ENCODE results near the gene ABI1.

The ABI1 gene

DNA sequence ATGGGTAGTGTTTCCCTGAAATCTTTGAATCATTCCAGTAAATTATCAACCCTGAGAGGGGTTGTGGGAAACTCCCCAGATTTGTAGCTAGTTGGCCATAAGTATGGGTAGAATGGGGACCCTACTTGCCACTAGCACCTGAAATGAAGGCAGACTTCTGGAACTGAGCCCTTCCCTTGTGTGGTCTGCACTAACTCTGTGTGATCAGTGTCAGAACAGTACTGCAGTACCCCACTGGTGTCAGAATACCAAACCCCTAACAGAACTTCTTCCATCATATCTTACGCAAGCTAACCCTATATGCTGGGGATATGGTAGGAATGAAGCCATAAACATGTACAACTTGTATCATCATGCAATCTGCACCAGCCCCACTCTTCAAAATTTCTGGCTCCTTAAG lies 50.8 kb downstream of the ABI1 start:
- TF ChIP-seq USF1 (IDR thresholded peaks at IDR 0.05) (no peak), TEAD4 (IDR thresholded peaks at IDR 0.05) (no peak), EP300 (IDR thresholded peaks at IDR 0.05; ENCODE audit: borderline replicate concordance) (no peak), TCF12 (IDR thresholded peaks at IDR 0.05; ENCODE audit: low read depth) (no peak), CEBPB (IDR thresholded peaks at IDR 0.05) (no peak)

- TF ChIP-seq CREB1 (IDR thresholded peaks at IDR 0.05; ENCODE audit: low read depth) (no peak), NFIC (IDR thresholded peaks at IDR 0.05) (no peak), TEAD4 (IDR thresholded peaks at IDR 0.05) (no peak), TCF12 (IDR thresholded peaks at IDR 0.05; ENCODE audit: low read depth) (no peak), USF1 (IDR thresholded peaks at IDR 0.05) (no peak), TAF1 (IDR thresholded peaks at IDR 0.05; ENCODE audit: low read depth) (no peak), CEBPB (IDR thresholded peaks at IDR 0.05) (no peak), EP300 (IDR thresholded peaks at IDR 0.05; ENCODE audit: borderline replicate concordance) (no peak), YY1 (IDR thresholded peaks at IDR 0.05; ENCODE audit: low read depth) (no peak)
- TF ChIP-seq, protein P1, sequence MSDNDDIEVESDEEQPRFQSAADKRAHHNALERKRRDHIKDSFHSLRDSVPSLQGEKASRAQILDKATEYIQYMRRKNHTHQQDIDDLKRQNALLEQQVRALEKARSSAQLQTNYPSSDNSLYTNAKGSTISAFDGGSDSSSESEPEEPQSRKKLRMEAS (IDR thresholded peaks at IDR 0.05): no peak
Observed at GRCh38 chr10:26807532-26807931, 53.2 kb downstream of the ABI1 start.

DNA sequence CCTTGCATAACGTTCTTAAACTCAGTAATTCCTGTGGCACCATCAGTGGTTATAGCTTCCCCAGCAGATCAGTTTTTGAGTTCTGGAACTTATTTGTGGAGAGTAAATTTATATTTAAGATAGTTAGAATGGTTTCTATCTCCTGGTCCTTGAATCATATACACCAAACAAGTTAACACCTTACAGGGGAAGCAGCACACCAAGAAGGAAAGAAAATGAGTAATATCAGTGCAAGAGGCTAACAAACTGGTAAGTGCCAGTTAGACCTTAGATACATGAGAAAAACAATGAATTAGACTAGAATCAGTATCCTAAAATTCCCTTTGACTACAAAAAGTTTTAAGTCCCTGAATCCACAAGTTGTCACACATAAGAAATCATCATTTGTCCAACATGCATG lies 54.2 kb downstream of the ABI1 start:
- TF ChIP-seq TAF1 (IDR thresholded peaks at IDR 0.05; ENCODE audit: low read depth) (no peak), TEAD4 (IDR thresholded peaks at IDR 0.05) (no peak)

DNA sequence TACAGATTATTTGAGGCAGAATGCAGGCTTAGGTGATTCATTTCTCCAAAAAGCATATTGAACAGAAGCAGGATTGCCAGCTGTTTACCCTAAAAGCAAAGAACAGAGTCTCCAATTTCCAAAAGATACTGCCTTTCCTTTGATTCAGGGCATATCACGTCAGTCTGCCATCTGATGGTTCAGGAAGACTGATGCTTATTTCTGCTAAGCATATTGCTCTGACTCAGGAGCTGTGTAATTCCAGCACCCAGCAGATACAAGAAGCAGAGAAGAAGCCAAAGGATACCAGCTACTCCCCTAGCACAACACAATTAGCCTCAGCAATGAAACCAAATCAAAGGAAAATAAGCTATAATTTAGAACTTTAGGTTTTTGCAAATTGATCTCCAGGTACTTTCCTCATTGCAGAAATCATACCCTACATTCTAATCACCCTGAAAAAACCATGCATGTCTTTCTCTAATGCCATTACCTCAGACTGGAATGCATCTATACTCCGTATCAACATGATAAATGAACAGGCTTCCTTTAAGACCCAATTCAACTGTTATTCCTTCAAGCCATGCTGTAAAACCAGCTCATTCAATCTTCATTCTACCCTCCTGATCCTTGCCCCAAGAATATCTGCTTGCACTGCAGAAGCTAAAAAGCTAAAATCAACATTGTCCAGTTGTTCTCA lies 55.1 kb downstream of the ABI1 start:
- TF ChIP-seq TCF12 (IDR thresholded peaks at IDR 0.05; ENCODE audit: low read depth) (no peak), CEBPB (IDR thresholded peaks at IDR 0.05) (no peak), RAD21 (IDR thresholded peaks at IDR 0.05; ENCODE audit: low read depth) (no peak), YY1 (IDR thresholded peaks at IDR 0.05; ENCODE audit: low read depth) (no peak), CREB1 (IDR thresholded peaks at IDR 0.05; ENCODE audit: low read depth) (no peak), EP300 (IDR thresholded peaks at IDR 0.05; ENCODE audit: borderline replicate concordance) (no peak), ZBTB7A (IDR thresholded peaks at IDR 0.05; ENCODE audit: low read depth) (no peak), TAF1 (IDR thresholded peaks at IDR 0.05; ENCODE audit: low read depth) (no peak), FOXM1 (IDR thresholded peaks at IDR 0.05; ENCODE audit: borderline replicate concordance, low read depth) (no peak)
- TF ChIP-seq, protein P2, sequence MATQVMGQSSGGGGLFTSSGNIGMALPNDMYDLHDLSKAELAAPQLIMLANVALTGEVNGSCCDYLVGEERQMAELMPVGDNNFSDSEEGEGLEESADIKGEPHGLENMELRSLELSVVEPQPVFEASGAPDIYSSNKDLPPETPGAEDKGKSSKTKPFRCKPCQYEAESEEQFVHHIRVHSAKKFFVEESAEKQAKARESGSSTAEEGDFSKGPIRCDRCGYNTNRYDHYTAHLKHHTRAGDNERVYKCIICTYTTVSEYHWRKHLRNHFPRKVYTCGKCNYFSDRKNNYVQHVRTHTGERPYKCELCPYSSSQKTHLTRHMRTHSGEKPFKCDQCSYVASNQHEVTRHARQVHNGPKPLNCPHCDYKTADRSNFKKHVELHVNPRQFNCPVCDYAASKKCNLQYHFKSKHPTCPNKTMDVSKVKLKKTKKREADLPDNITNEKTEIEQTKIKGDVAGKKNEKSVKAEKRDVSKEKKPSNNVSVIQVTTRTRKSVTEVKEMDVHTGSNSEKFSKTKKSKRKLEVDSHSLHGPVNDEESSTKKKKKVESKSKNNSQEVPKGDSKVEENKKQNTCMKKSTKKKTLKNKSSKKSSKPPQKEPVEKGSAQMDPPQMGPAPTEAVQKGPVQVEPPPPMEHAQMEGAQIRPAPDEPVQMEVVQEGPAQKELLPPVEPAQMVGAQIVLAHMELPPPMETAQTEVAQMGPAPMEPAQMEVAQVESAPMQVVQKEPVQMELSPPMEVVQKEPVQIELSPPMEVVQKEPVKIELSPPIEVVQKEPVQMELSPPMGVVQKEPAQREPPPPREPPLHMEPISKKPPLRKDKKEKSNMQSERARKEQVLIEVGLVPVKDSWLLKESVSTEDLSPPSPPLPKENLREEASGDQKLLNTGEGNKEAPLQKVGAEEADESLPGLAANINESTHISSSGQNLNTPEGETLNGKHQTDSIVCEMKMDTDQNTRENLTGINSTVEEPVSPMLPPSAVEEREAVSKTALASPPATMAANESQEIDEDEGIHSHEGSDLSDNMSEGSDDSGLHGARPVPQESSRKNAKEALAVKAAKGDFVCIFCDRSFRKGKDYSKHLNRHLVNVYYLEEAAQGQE (IDR thresholded peaks at IDR 0.05; ENCODE audit: low read depth): no peak
- TF ChIP-seq, protein P1 (IDR thresholded peaks at IDR 0.05): no peak

DNA sequence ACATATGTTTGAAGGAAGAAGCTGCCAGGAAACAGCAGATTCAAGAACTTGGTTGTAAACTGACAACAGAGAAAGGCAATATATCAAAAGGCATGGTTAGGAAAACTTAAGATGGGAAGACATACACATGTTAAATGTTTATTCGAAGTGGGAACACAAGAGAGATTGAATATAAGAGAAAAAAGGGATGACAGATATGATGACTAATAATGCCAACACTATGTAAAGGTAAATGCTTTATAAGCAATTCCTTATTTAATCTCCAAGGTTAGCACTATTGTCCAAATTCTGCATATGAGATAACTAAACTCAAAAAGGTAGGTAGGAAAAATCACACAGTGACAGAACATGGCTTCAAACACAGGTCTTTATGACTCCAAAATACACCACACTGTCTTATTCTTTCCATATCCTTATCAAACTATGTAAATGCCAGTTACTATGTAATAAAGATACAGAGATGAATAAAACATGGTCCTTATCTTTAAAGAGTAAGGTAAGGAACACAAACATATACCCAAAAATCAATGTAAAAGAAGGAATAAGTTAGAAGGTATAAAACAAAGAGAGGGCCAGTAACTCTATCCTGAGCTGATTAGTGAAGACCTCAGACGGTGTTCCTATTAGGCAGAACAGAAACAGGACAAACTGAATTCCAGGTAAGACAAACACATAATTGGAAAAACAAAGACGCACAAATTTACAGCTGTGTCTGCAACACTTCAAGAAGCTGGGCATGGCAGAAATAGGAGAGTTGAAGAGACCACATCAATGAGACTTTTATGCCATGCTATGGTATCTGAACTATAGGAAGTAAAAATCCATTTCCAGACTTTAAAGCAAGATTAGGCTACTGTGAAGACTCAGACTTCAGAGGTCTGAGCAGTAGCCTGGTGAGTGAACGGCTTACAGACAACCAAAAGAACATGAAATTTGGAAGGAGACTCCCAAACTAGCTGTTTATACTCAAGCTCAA lies 56.1 kb downstream of the ABI1 start:
- TF ChIP-seq CREB1 (IDR thresholded peaks at IDR 0.05; ENCODE audit: low read depth): no peak
- TF ChIP-seq, protein P2 (IDR thresholded peaks at IDR 0.05; ENCODE audit: low read depth): no peak
- TF ChIP-seq TCF12 (IDR thresholded peaks at IDR 0.05; ENCODE audit: low read depth): no peak
- TF ChIP-seq EGR1 (IDR thresholded peaks at IDR 0.05): no peak
- TF ChIP-seq, protein P1 (IDR thresholded peaks at IDR 0.05): no peak
- no peak for TF ChIP-seq NFIC (IDR thresholded peaks at IDR 0.05)
- TF ChIP-seq CEBPB (IDR thresholded peaks at IDR 0.05): no peak
- no peak for TF ChIP-seq YY1 (IDR thresholded peaks at IDR 0.05; ENCODE audit: low read depth)
- TF ChIP-seq FOXM1 (IDR thresholded peaks at IDR 0.05; ENCODE audit: borderline replicate concordance, low read depth): no peak
- TF ChIP-seq ZBTB7A (IDR thresholded peaks at IDR 0.05; ENCODE audit: low read depth): no peak
- TF ChIP-seq EP300 (IDR thresholded peaks at IDR 0.05; ENCODE audit: borderline replicate concordance): no peak
- TF ChIP-seq TEAD4 (IDR thresholded peaks at IDR 0.05): no peak
- TF ChIP-seq TAF1 (IDR thresholded peaks at IDR 0.05; ENCODE audit: low read depth): no peak
- no peak for TF ChIP-seq USF1 (IDR thresholded peaks at IDR 0.05)
- no peak for TF ChIP-seq RAD21 (IDR thresholded peaks at IDR 0.05; ENCODE audit: low read depth)
